Measurements from ENCODE around the gene EARS2. TPM values are rescaled to one million over a fixed set of nuclear protein-coding genes. Genes with fewer than 3 reads are reported as not detected.

Gene EARS2
- total and polyA plus RNA-seq, 4 donors: 4.8 to 14.9 (median 8.6) TPM

DNA sequence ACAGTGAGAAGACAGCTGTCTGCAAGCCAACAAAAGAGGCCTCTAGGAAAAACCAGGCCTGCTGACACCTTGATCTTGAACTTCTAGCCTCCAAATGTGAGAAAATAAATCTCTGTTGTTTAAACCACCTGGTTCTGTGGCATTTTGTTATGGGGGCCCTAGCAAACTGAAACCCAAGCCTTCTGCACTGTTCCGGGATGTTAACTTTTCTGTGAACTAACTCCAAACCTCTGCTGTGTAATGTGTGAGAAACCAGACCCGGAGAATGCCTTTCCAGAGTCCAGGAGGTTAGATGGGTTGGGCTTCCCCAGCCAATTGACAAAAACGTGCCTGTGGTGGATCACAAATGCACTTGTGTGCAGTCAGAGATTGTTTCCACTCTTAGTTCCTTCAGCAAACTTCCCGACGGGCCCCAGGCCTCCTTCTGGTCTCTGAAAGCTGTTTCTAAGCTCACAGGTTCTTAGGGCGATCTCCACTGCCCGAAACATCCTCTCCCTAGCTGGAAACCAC lies 33.2 kb downstream of the EARS2 start:
- no peaks in the 10 kb centered on the region for H3K27me3 ChIP-seq (ENCODE audit: control insufficient read depth in 1 of 2, insufficient read depth in 2 of 2, low read length in 1 of 2)
- intact Hi-C loops (cut with DNase I): no loop called here
- DNase-seq (no peak), ATAC-seq (ENCODE audit: low FRiP score) (no peak)
- 85 to 92% methylated on average over 7 of the region's 7 CpGs for WGBS, 2 donors
- no peak overlapping the region for H3K4me3 ChIP-seq (ENCODE audit: low read length in 2 of 2)
- H3K9me3 ChIP-seq (ENCODE audit: control insufficient read depth, low read length): no peaks in the 10 kb centered on the region
- H3K27ac ChIP-seq (ENCODE audit: low read depth in 1 of 2, low read length in 2 of 2): no peak overlapping the region
- H3K4me1 ChIP-seq (ENCODE audit: control insufficient read depth in 1 of 2, insufficient read depth in 2 of 2, low read length in 2 of 2): no peaks in the 10 kb centered on the region
- H3K36me3 ChIP-seq (ENCODE audit: control insufficient read depth in 1 of 2, insufficient read depth in 2 of 2, low read length in 1 of 2): peaks cover 3 to 7% of the 10 kb centered on the region in 2 donors

DNA sequence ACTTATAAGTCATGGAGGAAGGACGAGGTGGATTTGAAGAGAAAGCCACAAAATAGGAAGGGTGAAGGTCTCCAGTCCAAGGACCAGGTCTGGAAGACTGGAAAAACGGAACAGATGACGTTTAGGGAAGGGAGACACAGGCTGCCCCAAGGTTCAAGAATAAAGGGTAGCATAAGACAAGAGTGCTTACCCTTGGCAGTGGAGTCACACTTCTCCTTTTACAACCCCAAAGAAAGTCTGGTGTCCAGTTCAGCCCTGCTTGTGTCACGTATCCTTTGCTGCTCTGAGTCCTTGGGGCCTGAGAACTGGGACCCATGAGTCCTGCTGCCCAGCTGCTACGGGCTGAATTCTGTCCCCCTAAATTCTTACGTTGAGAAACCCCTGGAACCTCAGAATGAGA lies 33.8 kb downstream of the EARS2 start:
- no peak for ATAC-seq (ENCODE audit: low FRiP score)

DNA sequence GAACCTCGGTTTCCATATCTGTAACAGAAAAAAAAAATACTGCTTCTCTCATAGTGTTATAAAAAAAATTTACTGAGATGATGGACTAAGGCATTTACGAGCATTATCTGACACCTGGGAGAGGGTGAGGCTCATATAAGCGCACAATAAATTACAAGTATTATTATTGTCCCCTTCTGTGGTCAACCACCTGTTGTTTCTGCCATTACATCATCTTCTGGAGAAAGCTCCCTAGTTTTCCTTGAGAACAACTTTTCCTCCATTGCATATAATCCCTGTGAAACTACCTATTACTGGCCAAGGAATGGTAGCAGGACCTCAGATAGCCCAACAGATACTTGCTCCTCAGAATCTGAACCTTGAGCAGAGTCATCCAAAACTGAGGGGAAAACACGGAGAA lies 35.2 kb downstream of the EARS2 start:
- Histone ChIP-seq H3K36me3 (ENCODE audit: control insufficient read depth in 1 of 2, insufficient read depth in 2 of 2, low read length in 1 of 2) (peaks cover 3% of the 10 kb centered on the region in 2 donors), H3K27ac (ENCODE audit: low read depth in 1 of 2, low read length in 2 of 2) (no peak overlapping the region), H3K4me1 (ENCODE audit: control insufficient read depth in 1 of 2, insufficient read depth in 2 of 2, low read length in 2 of 2) (no peaks in the 10 kb centered on the region), H3K4me3 (ENCODE audit: low read length in 2 of 2) (no peak overlapping the region), H3K27me3 (ENCODE audit: control insufficient read depth in 1 of 2, insufficient read depth in 2 of 2, low read length in 1 of 2) (no peaks in the 10 kb centered on the region), H3K9me3 (ENCODE audit: control insufficient read depth, low read length) (no peaks in the 10 kb centered on the region)
- 93 to 94% methylated on average over 4 of the region's 4 CpGs for WGBS, 2 donors
- intact Hi-C loops (cut with DNase I): no loop called here
- no peak for ATAC-seq (ENCODE audit: low FRiP score)
- no peak for DNase-seq

More for the DNA sequence above, 33.8 kb downstream of the EARS2 start:
- Histone ChIP-seq H3K27me3 (ENCODE audit: control insufficient read depth in 1 of 2, insufficient read depth in 2 of 2, low read length in 1 of 2) (no peaks in the 10 kb centered on the region), H3K27ac (ENCODE audit: low read depth in 1 of 2, low read length in 2 of 2) (no peak overlapping the region), H3K4me3 (ENCODE audit: low read length in 2 of 2) (no peak overlapping the region), H3K36me3 (ENCODE audit: control insufficient read depth in 1 of 2, insufficient read depth in 2 of 2, low read length in 1 of 2) (peaks cover 3 to 4% of the 10 kb centered on the region in 2 donors), H3K9me3 (ENCODE audit: control insufficient read depth, low read length) (no peaks in the 10 kb centered on the region), H3K4me1 (ENCODE audit: control insufficient read depth in 1 of 2, insufficient read depth in 2 of 2, low read length in 2 of 2) (no peaks in the 10 kb centered on the region)
- DNase-seq: no peak
- intact Hi-C loops (cut with DNase I): no loop called here
- 94 to 95% methylated on average over 6 of the region's 6 CpGs for WGBS, 2 donors

DNA sequence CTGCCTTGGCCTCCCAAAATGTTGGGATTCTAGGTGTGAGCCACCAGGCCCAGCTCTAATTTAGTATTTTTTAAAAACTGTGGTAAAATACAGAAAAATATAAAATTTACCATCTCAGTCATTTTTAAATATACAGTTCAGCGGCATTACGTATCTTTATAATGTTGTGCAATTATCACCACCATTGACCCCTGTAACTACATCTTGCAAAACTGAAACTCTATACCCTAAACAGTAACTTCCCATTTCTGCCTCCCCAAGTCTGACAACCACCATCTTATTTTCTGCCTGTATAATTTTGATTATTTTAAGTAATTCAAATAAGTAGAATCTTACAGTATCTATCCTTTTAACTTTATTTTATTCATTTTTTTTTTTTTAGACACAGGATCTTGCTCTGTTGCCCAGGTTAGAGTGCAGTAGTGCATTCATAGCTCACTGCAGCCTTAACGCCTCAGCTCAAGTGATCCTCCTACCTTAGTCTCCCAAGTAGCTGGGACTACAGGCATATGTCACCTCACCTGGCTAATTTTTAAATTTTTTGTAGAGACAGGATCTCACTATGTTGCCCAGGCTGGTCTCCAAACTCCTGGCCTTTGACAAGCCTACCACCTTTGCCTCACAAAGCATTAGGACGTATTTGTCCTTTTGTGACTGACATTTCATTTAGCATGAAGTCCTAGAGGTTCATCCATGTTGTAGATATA lies 36.0 kb downstream of the EARS2 start:
- DNase-seq: no peak
- no peak for ATAC-seq (ENCODE audit: low FRiP score)
- 69 to 87% methylated on average over 4 of the region's 4 CpGs for WGBS, 2 donors
- Histone ChIP-seq H3K27ac (ENCODE audit: low read depth in 1 of 2, low read length in 2 of 2) (no peak overlapping the region), H3K4me1 (ENCODE audit: control insufficient read depth in 1 of 2, insufficient read depth in 2 of 2, low read length in 2 of 2) (no peaks in the 10 kb centered on the region), H3K36me3 (ENCODE audit: control insufficient read depth in 1 of 2, insufficient read depth in 2 of 2, low read length in 1 of 2) (peaks cover 3% of the 10 kb centered on the region in 2 donors), H3K27me3 (ENCODE audit: control insufficient read depth in 1 of 2, insufficient read depth in 2 of 2, low read length in 1 of 2) (no peaks in the 10 kb centered on the region), H3K4me3 (ENCODE audit: low read length in 2 of 2) (no peak overlapping the region), H3K9me3 (ENCODE audit: control insufficient read depth, low read length) (no peaks in the 10 kb centered on the region)
- intact Hi-C loops (cut with DNase I): no loop called here

DNA sequence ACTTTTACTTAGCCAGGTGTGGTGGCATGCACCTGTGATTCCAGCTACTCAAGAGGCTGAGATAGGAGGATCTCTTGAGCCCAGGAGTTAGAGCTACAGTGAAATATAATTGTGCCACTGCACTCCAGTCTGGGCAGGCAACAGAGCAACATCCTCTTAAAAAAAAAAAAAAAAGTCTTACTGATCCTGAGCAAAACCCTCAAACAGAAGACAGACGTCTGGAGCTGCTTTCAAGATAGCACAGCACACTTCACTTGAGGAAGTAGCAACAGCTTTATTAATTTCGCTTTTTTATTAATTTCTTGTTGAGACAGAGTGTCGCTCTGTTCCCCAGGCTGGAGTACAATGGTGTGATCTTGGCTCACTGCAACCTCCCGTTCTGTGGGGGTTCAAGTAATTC lies 36.6 kb downstream of the EARS2 start:
- H3K4me3 ChIP-seq (ENCODE audit: low read length in 2 of 2): no peak overlapping the region
- peaks cover 3% of the 10 kb centered on the region in 2 donors for H3K36me3 ChIP-seq (ENCODE audit: control insufficient read depth in 1 of 2, insufficient read depth in 2 of 2, low read length in 1 of 2)
- H3K27me3 ChIP-seq (ENCODE audit: control insufficient read depth in 1 of 2, insufficient read depth in 2 of 2, low read length in 1 of 2): no peaks in the 10 kb centered on the region
- intact Hi-C loops (cut with DNase I): no loop called here
- H3K4me1 ChIP-seq (ENCODE audit: control insufficient read depth in 1 of 2, insufficient read depth in 2 of 2, low read length in 2 of 2): no peaks in the 10 kb centered on the region
- no peak overlapping the region for H3K27ac ChIP-seq (ENCODE audit: low read depth in 1 of 2, low read length in 2 of 2)
- no peaks in the 10 kb centered on the region for H3K9me3 ChIP-seq (ENCODE audit: control insufficient read depth, low read length)
- DNase-seq: no peak
- no peak for ATAC-seq (ENCODE audit: low FRiP score)
- 84 to 85% methylated on average over 4 of the region's 4 CpGs for WGBS, 2 donors

DNA sequence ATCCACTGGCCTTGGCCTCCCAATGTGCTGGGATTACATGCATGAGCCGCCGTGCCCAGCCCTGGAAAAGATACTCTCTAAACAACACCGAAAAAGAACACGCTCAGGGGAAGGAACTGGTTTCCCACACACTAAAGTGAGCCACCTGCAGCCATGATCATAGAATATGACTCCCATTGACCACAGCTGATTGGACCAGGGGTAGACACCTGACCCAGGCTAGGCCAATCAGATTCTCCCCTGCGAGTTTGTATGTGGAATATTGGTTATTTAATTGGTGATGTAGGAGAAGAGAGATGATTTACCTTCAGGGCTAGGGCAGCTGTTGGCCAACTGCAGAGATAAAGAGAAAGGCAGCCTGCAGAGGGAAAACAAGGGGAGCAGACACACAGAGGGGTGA lies 37.9 kb downstream of the EARS2 start:
- 96 to 97% methylated on average over 5 of the region's 5 CpGs for WGBS, 2 donors
- Histone ChIP-seq H3K27me3 (ENCODE audit: control insufficient read depth in 1 of 2, insufficient read depth in 2 of 2, low read length in 1 of 2) (no peaks in the 10 kb centered on the region), H3K36me3 (ENCODE audit: control insufficient read depth in 1 of 2, insufficient read depth in 2 of 2, low read length in 1 of 2) (peaks cover 0 to 5% of the 10 kb centered on the region in 2 donors), H3K4me3 (ENCODE audit: low read length in 2 of 2) (no peak overlapping the region), H3K9me3 (ENCODE audit: control insufficient read depth, low read length) (no peaks in the 10 kb centered on the region), H3K27ac (ENCODE audit: low read depth in 1 of 2, low read length in 2 of 2) (no peak overlapping the region), H3K4me1 (ENCODE audit: control insufficient read depth in 1 of 2, insufficient read depth in 2 of 2, low read length in 2 of 2) (no peaks in the 10 kb centered on the region)
- intact Hi-C loops (cut with DNase I): no loop called here
- ATAC-seq (ENCODE audit: low FRiP score) (no peak), DNase-seq (no peak)

DNA sequence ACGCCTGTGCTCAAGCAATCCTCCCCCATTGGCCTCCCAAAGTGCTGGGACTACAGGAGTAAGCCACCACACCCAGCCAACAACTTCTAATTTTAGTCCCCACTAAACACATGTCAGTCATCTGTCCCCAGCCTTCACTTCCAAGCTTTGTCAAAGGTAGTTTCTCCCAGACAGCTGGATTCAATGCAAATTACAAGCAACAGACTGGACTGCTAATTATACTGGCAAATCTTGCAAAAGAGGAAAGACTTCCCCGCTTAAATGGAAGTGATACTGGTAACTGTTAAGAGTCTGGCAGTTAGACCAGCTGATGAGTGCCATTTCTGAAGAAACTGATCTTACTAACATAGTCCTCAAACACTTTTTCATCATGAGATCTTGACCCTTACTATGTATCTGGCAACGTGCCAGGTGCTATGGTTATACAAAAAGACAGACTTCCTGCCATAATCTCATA lies 38.7 kb downstream of the EARS2 start:
- 72 to 75% methylated on average over 3 of the region's 3 CpGs for WGBS, 2 donors

DNA sequence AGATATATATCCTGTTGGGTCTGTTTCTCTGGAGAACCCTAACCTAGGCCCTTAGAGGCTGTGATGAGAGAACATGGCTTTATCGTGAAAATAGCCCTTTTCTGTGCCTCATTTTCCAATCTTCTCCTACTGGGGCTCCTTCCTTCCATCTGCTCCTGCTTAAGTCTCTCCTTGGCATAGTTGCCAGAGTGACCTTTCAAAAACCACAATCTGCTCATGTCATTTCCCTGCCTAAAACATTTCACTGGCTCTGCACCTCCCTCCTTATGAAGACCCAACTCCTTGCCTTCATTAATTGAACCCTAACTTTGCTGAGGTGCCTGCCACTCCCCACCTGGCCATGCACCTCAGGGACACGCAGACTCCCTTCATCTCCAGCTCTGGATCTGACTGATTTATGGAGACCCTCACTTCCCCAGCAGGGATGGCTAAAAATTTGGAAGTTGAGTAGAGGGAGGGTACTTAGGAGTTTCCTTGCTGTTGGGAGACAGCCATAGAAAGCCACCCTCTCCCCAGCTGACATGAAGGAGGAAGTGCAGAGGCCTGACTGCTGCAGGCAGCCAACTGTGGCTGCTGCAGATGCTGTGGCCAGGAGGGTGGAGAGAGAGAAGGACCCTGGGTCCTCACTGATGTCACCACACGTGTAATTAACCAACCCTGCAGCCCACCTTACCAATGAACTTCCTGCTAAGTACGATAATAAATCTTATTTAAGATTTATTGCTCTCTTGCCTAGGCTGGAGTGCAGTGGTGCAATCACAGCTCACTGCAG lies 40.6 kb downstream of the EARS2 start:
- Histone ChIP-seq H3K27ac (ENCODE audit: low read depth in 1 of 2, low read length in 2 of 2) (no peak overlapping the region), H3K4me1 (ENCODE audit: control insufficient read depth in 1 of 2, insufficient read depth in 2 of 2, low read length in 2 of 2) (no peaks in the 10 kb centered on the region), H3K9me3 (ENCODE audit: control insufficient read depth, low read length) (no peaks in the 10 kb centered on the region), H3K36me3 (ENCODE audit: control insufficient read depth in 1 of 2, insufficient read depth in 2 of 2, low read length in 1 of 2) (peaks cover 0 to 2% of the 10 kb centered on the region in 2 donors), H3K27me3 (ENCODE audit: control insufficient read depth in 1 of 2, insufficient read depth in 2 of 2, low read length in 1 of 2) (no peaks in the 10 kb centered on the region), H3K4me3 (ENCODE audit: low read length in 2 of 2) (no peak overlapping the region)
- ATAC-seq (ENCODE audit: low FRiP score) (no peak), DNase-seq (no peak)
- intact Hi-C loops (cut with DNase I): no loop called here
- 84 to 85% methylated on average over 4 of the region's 4 CpGs for WGBS, 2 donors

More for the DNA sequence above, 38.7 kb downstream of the EARS2 start:
- H3K27me3 ChIP-seq (ENCODE audit: control insufficient read depth in 1 of 2, insufficient read depth in 2 of 2, low read length in 1 of 2): no peaks in the 10 kb centered on the region
- intact Hi-C loops (cut with DNase I): no loop called here
- no peaks in the 10 kb centered on the region for H3K4me1 ChIP-seq (ENCODE audit: control insufficient read depth in 1 of 2, insufficient read depth in 2 of 2, low read length in 2 of 2)
- no peaks in the 10 kb centered on the region for H3K9me3 ChIP-seq (ENCODE audit: control insufficient read depth, low read length)
- ATAC-seq (ENCODE audit: low FRiP score) (no peak), DNase-seq (no peak)
- peaks cover 0 to 2% of the 10 kb centered on the region in 2 donors for H3K36me3 ChIP-seq (ENCODE audit: control insufficient read depth in 1 of 2, insufficient read depth in 2 of 2, low read length in 1 of 2)
- no peak overlapping the region for H3K27ac ChIP-seq (ENCODE audit: low read depth in 1 of 2, low read length in 2 of 2)
- H3K4me3 ChIP-seq (ENCODE audit: low read length in 2 of 2): no peak overlapping the region
